Measurements from ENCODE around the gene CLIP3. TPM values are rescaled to one million over a fixed set of nuclear protein-coding genes. Genes with fewer than 3 reads are reported as not detected.

The CLIP3 gene
- total and polyA plus RNA-seq, 10 donors: 2.7 to 18.0 (median 10.3) TPM

- H3K27me3 ChIP-seq (replicated peaks in 1 of 7): peaks cover 0 to 11% (median 8%) of the 10 kb centered on the region in 7 donors
- intact Hi-C loops (cut with DNase I; ENCODE audit: low total_unique reads): no loop called here
- no peaks in the 10 kb centered on the region for H3K9me3 ChIP-seq
- DNase-seq: no peak
- peaks cover 0 to 58% (median 18%) of the 10 kb centered on the region in 6 donors for H3K36me3 ChIP-seq
- H3K4me1 ChIP-seq: peaks cover 0 to 7% (median 3%) of the 10 kb centered on the region in 6 donors
- H3K27ac ChIP-seq: no peak overlapping the region
- WGBS, 5 donors: 95 to 97% (median 96%) methylated on average over 6 of the region's 6 CpGs
- no peak overlapping the region for H3K4me3 ChIP-seq
- TF ChIP-seq POLR2AphosphoS5 (IDR thresholded peaks at IDR 0.05): no peak
- no peak for TF ChIP-seq POLR2A (IDR thresholded peaks at IDR 0.05)
- no peak for TF ChIP-seq CTCF (IDR thresholded peaks at IDR 0.05 in 8 of 11, conservative IDR thresholded peaks at IDR 0.05 in 3 of 11)
Observed at GRCh38 chr19:36027696-36028095, 5.0 kb downstream of the CLIP3 start.

GRCh38 chr19:36026091-36026876 is 6.4 kb downstream of the CLIP3 start:
- no peak overlapping the region for H3K4me3 ChIP-seq
- H3K36me3 ChIP-seq: peaks cover 0 to 72% (median 18%) of the 10 kb centered on the region in 6 donors
- no peaks in the 10 kb centered on the region for H3K4me1 ChIP-seq
- TF ChIP-seq POLR2A (IDR thresholded peaks at IDR 0.05): no peak
- TF ChIP-seq POLR2AphosphoS5 (IDR thresholded peaks at IDR 0.05): no peak
- no peak for TF ChIP-seq CTCF (IDR thresholded peaks at IDR 0.05 in 8 of 11, conservative IDR thresholded peaks at IDR 0.05 in 3 of 11)
- intact Hi-C loops (cut with DNase I; ENCODE audit: low total_unique reads): no loop called here
- WGBS, 5 donors: 92 to 95% (median 94%) methylated on average over 48 to 49 of the region's 49 CpGs
- H3K9me3 ChIP-seq: no peaks in the 10 kb centered on the region
- no peak for DNase-seq
- no peaks in the 10 kb centered on the region for H3K27me3 ChIP-seq (replicated peaks in 1 of 7)
- H3K27ac ChIP-seq: no peak overlapping the region

GRCh38 chr19:36025541-36025940 is 7.1 kb downstream of the CLIP3 start:
- no peaks in the 10 kb centered on the region for H3K4me1 ChIP-seq
- intact Hi-C loops (cut with DNase I; ENCODE audit: low total_unique reads): no loop called here
- H3K36me3 ChIP-seq: peaks cover 0 to 80% (median 21%) of the 10 kb centered on the region in 6 donors
- TF ChIP-seq POLR2AphosphoS5 (IDR thresholded peaks at IDR 0.05): no peak
- TF ChIP-seq POLR2A (IDR thresholded peaks at IDR 0.05): no peak
- no peak overlapping the region for H3K27ac ChIP-seq
- H3K9me3 ChIP-seq: no peaks in the 10 kb centered on the region
- WGBS, 5 donors: 73 to 84% (median 78%) methylated on average over 1 of the region's 1 CpG
- H3K27me3 ChIP-seq (replicated peaks in 1 of 7): no peaks in the 10 kb centered on the region
- no peak overlapping the region for H3K4me3 ChIP-seq
- no peak for DNase-seq

GRCh38 chr19:36023432-36023831 is 9.2 kb downstream of the CLIP3 start:
- Histone ChIP-seq H3K9me3 (no peaks in the 10 kb centered on the region), H3K4me3 (no peak overlapping the region), H3K4me1 (no peaks in the 10 kb centered on the region), H3K36me3 (peaks cover 0 to 92% (median 24%) of the 10 kb centered on the region in 6 donors), H3K27me3 (replicated peaks in 1 of 7) (no peaks in the 10 kb centered on the region), H3K27ac (no peak overlapping the region)
- 94 to 96% (median 95%) methylated on average over 5 of the region's 5 CpGs for WGBS, 5 donors
- no peak for DNase-seq
- intact Hi-C loops (cut with DNase I; ENCODE audit: low total_unique reads): no loop called here
- TF ChIP-seq POLR2AphosphoS5 (IDR thresholded peaks at IDR 0.05): no peak
- TF ChIP-seq POLR2A (IDR thresholded peaks at IDR 0.05): no peak
- TF ChIP-seq CTCF (IDR thresholded peaks at IDR 0.05 in 8 of 11, conservative IDR thresholded peaks at IDR 0.05 in 3 of 11): no peak
